PFSK-1 (cell line): ENCODE data around the gene TUBGCP5.

Experiments used
- FOXP2 ChIP-seq: optimal IDR thresholded peaks from 2 replicates; pipeline ENCODE3; 2011; ENCODE audit warnings: borderline replicate concordance, control low read depth, inconsistent platforms; ENCODE audit not compliant: insufficient read depth; ENCODE audit errors: extremely low read length, extremely low read depth
- POLR2AphosphoS5 ChIP-seq: IDR thresholded peaks from 2 replicates; pipeline ENCODE4 v1.6.1; 2012; ENCODE audit warnings: low read depth, mild to moderate bottlenecking, control low read depth, low read length, moderate library complexity
- SIN3A ChIP-seq: IDR thresholded peaks from 2 replicates; pipeline ENCODE4 v1.6.1; 2012; ENCODE audit warnings: mild to moderate bottlenecking, low read length, moderate library complexity, borderline replicate concordance; ENCODE audit not compliant: insufficient read depth
- TAF1 ChIP-seq: IDR thresholded peaks from 2 replicates; pipeline ENCODE4 v1.6.1; 2012; ENCODE audit warnings: low read length, control low read depth, borderline replicate concordance; ENCODE audit not compliant: insufficient read depth
- TF ChIP-seq, protein P1 (sequence below), 2 experiments: IDR thresholded peaks; 2 replicates each; pipeline versions ENCODE4 v1.6.1 to v1.8.0; 2011 to 2012; ENCODE audit warnings: low read depth in 2 of 2, low read length in 2 of 2, control low read depth in 1 of 2, inconsistent platforms in 1 of 2, mild to moderate bottlenecking in 1 of 2, moderate library complexity in 1 of 2; ENCODE audit not compliant: insufficient read depth in 1 of 2

Gene TUBGCP5

DNA sequence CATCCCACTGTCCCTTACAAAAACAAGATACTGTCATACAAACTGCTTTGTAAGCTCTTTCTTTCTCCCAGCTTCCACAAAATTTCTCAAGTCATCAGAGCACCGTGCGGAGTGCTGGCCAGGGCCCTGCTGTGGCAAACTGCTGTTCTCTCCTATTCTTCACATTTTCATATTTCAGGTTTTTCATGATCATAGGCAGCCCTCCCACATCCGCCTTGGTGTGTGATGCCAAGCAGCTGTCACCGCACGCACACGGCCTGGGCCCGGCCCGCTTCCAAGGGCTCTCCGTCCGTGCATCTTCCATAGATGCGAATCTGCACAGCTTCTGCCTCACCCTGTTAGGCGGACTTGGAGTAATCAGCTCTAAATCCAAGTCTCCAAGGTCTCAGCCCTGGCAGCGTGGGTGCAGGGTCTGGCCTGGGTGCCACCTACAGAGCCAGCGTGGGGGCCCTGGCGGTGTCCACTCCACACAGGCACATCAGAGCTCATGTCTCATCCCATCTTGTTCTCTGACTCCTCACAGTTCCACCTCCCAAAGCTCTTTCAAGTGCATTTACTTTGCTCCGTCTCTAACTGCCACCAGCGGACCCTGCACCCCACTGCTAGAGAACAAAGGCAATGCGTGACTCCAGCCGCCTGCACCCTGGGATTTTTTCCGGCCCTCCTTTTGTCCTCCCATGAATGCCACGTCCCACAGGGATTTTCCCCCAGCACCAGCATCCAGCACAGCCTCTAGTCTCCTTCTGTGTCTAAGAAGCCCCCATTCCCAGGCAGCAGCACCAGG is 86.4 kb downstream of the TUBGCP5 start:
- TF ChIP-seq TAF1 (no peak), SIN3A (no peak), FOXP2 (no peak), POLR2AphosphoS5 (no peak)
- TF ChIP-seq, protein P1, sequence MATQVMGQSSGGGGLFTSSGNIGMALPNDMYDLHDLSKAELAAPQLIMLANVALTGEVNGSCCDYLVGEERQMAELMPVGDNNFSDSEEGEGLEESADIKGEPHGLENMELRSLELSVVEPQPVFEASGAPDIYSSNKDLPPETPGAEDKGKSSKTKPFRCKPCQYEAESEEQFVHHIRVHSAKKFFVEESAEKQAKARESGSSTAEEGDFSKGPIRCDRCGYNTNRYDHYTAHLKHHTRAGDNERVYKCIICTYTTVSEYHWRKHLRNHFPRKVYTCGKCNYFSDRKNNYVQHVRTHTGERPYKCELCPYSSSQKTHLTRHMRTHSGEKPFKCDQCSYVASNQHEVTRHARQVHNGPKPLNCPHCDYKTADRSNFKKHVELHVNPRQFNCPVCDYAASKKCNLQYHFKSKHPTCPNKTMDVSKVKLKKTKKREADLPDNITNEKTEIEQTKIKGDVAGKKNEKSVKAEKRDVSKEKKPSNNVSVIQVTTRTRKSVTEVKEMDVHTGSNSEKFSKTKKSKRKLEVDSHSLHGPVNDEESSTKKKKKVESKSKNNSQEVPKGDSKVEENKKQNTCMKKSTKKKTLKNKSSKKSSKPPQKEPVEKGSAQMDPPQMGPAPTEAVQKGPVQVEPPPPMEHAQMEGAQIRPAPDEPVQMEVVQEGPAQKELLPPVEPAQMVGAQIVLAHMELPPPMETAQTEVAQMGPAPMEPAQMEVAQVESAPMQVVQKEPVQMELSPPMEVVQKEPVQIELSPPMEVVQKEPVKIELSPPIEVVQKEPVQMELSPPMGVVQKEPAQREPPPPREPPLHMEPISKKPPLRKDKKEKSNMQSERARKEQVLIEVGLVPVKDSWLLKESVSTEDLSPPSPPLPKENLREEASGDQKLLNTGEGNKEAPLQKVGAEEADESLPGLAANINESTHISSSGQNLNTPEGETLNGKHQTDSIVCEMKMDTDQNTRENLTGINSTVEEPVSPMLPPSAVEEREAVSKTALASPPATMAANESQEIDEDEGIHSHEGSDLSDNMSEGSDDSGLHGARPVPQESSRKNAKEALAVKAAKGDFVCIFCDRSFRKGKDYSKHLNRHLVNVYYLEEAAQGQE (IDR thresholded peaks at IDR 0.05; ENCODE audit: insufficient read depth in 1 of 2, low read depth in 2 of 2, low read length in 2 of 2), result no peak

DNA sequence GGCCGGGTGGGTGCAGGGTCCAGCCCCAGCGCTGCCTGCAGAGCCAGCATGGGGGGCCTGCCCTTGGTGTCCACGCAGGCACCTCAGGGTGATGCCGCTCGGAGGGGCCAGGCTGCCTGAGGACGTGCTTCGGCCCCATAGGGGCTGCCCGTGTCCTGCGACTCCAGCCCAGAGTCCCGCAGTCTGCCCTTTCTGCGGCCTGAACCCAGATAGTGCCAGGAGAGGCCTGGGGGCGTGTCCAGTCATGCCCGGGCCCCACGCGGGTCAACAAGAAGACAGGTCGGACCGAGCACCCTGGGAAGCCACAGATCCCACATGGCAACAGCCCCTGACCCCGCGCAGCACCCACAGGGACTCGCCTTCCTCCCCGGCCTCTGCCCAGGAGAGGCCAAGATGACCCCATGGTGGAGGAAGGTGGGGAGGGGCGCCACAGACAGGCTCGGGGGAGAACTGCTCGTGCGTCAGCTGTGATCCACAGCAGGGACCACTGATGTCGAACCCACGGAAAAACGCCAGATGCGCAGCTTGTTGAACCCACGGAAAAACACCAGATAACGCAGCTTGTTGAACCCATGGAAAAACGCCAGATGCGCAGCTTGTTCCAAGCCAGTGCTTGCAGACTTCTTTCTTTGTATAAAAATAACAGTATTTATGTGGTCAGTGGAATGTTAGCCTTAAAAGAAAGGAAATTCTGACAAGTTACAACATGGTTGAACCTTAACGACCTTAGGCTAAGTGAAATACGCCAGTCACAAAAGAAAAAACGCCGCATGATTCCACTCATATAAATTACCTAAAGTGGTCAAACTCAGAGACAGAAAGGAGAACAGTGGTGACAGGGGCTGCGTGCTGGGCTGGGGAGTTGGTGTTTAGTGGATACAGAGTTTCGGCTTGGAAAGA is 87.7 kb downstream of the TUBGCP5 start:
- no peak for TF ChIP-seq POLR2AphosphoS5
- TF ChIP-seq SIN3A, result no peak
- no peak for TF ChIP-seq FOXP2
- no peak for TF ChIP-seq TAF1
- TF ChIP-seq, protein P1 (IDR thresholded peaks at IDR 0.05; ENCODE audit: insufficient read depth in 1 of 2, low read depth in 2 of 2, low read length in 2 of 2), result no peak

DNA sequence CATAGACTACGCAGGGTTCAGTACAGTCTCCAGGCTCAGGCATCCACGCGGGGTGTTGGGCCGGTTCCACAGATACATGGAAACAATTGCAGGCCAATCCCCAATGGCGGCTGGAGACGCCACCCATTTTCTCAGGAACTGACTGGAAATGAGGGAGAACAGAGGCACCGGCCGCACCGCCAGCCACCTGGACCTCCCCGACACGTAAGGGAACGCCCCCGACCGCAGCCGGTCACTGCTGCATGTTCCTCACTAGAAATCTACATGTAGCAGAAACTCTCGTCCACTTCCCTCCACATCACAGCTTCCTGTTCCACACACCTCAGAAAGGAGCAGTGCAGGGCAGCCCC is 88.4 kb downstream of the TUBGCP5 start:
- TF ChIP-seq SIN3A, result no peak
- TF ChIP-seq, protein P1 (IDR thresholded peaks at IDR 0.05; ENCODE audit: insufficient read depth in 1 of 2, low read depth in 2 of 2, low read length in 2 of 2), result no peak
- no peak for TF ChIP-seq FOXP2

DNA sequence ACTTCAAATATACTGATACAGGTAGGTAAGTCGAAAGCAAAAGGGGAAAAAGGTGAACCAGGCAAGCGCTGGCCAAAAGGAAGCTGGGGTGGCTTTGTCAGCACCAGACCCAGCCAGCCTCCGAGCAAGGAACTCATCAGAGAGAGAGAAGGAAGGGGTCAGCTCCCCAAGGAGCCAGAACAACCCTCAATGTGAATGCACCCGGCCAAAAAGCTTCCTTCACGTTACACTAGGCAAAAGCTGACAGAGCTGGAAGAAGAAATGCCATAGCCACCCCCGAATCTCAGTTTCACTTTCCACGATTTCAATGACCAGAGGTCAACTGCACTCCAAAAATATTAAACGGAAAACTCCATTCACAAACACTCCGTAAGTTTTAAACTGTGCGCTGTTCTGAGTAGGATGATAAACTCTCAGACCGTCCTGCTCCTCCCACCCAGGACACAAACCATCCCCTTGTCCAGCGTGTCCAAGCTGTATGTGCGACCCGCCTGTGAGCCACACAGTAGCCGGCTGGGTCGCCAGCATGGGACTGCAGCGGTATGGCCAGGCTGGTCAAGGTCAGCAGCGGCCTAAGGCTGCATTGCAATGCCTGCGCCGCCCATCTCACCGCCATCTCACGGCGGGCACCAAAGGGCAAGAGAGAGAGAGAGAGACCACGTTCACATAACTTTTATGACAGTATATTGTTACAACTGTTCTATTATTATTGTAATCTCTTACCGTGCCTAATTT is 88.9 kb downstream of the TUBGCP5 start:
- TF ChIP-seq TAF1, result no peak
- TF ChIP-seq, protein P1 (IDR thresholded peaks at IDR 0.05; ENCODE audit: insufficient read depth in 1 of 2, low read depth in 2 of 2, low read length in 2 of 2), result no peak
- no peak for TF ChIP-seq FOXP2
- TF ChIP-seq POLR2AphosphoS5, result no peak
- no peak for TF ChIP-seq SIN3A
